GM13977 (cell line): Measurements from ENCODE around the gene KBTBD7.

Experiments used
- DNase-seq: peaks from one replicate; pipeline ENCODE4 v3.0.0; 2012; ENCODE audit warnings: low spot score
- in situ Hi-C: fragments of 300-500 bp; cut with MboI; formaldehyde crosslinking; loops from one replicate; pipeline ENCODE4 v1.12.0; 2022; ENCODE audit warnings: low sequenced_read_pairs, low pct_unique_long_range_greater_than_20kb, mixed read lengths, inconsistent platforms; ENCODE audit not compliant: unreplicated experiment
- TF ChIP-seq, protein P1 (sequence below): IDR thresholded peaks from 2 replicates; pipeline ENCODE4 v1.5.1; 2012; ENCODE audit warnings: mild to moderate bottlenecking, control low read depth; ENCODE audit not compliant: insufficient read depth; ENCODE audit errors: extremely low read depth, missing control alignments

Gene KBTBD7

GRCh38 chr13:41213919-41214318 is 19.6 kb upstream of the KBTBD7 start:
- no peak for DNase-seq
- TF ChIP-seq, protein P1, sequence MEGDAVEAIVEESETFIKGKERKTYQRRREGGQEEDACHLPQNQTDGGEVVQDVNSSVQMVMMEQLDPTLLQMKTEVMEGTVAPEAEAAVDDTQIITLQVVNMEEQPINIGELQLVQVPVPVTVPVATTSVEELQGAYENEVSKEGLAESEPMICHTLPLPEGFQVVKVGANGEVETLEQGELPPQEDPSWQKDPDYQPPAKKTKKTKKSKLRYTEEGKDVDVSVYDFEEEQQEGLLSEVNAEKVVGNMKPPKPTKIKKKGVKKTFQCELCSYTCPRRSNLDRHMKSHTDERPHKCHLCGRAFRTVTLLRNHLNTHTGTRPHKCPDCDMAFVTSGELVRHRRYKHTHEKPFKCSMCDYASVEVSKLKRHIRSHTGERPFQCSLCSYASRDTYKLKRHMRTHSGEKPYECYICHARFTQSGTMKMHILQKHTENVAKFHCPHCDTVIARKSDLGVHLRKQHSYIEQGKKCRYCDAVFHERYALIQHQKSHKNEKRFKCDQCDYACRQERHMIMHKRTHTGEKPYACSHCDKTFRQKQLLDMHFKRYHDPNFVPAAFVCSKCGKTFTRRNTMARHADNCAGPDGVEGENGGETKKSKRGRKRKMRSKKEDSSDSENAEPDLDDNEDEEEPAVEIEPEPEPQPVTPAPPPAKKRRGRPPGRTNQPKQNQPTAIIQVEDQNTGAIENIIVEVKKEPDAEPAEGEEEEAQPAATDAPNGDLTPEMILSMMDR: no peak
- in situ Hi-C loops: loop anchor here (10.0 kb wide), 1 partner anchor 139 kb away; no protein-coding TSS in a partner anchor

DNA sequence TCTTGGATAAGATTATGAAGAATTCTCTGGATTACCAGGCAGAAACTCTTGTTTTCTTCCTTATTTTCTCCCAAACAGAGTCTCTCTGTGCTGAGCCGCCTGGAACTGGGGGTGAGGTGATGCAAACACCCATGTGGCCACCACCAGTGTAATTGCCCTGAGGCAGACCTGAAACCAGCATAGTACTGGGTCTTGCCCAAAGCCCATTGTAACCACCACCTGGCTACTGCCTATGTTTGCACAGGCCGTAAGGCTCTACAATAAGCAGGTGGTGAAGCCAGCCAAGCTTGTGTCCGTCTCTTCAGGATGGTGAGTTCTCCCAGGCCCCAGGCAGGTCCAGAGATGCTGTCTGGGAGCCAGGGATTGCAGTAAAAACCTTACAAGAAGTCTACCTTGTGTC is 18.9 kb upstream of the KBTBD7 start:
- TF ChIP-seq, protein P1: no peak
- in situ Hi-C loops: loop anchor here (10.0 kb wide), 1 partner anchor 139 kb away; no protein-coding TSS in a partner anchor
- no peak for DNase-seq

GRCh38 chr13:41212881-41213280 is 18.5 kb upstream of the KBTBD7 start:
- in situ Hi-C loops: loop anchor here (10.0 kb wide), 1 partner anchor 138 kb away; no protein-coding TSS in a partner anchor
- DNase-seq: no peak
- TF ChIP-seq, protein P1: no peak

DNA sequence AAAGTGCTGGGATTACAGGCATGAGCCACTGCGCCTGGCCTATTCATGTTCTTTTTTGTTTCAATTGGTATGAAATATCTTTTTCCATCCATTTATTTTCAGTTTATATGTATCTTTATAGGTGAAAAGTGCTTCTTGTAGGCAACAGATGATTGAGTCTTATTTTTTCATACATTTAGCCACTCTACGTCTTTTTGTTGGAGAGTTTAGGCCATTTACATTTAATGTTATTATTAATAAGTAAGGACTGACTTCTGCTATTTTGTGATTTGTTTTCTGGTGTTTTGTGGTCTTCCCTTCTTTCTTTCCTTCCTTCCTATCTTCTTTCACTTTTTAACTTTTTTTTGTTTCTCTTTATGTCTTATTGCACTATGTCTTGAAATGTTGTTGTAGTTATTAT is 16.7 kb upstream of the KBTBD7 start:
- DNase-seq: no peak
- in situ Hi-C loops: loop anchor here (10.0 kb wide), 1 partner anchor 136 kb away; no protein-coding TSS in a partner anchor

DNA sequence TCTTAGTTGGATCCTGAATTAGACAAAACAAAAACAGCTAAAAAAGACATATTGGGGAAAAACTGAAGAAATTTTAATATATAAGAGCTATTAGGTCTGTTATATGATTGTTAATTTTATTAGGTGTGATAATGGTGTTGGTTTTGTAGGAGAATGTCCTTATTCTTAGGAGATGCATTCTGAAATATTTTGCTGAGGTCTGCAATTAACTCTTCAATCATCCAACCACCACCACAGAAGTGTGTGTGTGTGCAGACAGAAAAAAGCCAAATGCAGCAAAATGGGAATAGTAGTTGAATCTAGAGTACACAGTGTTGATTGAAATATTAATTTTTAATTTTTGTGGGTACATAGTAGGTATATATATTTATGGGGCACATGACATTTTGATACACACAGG is 12.1 kb upstream of the KBTBD7 start:
- in situ Hi-C loops: no loop called here
- TF ChIP-seq, protein P1: no peak
- no peak for DNase-seq

More for the DNA sequence above, 16.7 kb upstream of the KBTBD7 start:
- TF ChIP-seq, protein P1: no peak

- in situ Hi-C loops: no loop called here
- DNase-seq: no peak
- TF ChIP-seq, protein P1: no peak
These were observed 9.4 kb upstream of the KBTBD7 start for GRCh38 chr13:41203810-41204209.
